Uterus (tissue), 2 donors: Measurements from ENCODE around the gene MMS22L.

Experiments
- CTCF ChIP-seq, 4 experiments: fragments of 200-600 bp in 2 of 4; fragments of 450-650 bp in 2 of 4; sonication (generic) in 2 of 4; IDR thresholded peaks; one replicate each; pipeline ENCODE4 v1.5.1; 2016 to 2019; ENCODE audit warnings: antibody characterized with exemption in 4 of 4, mild to moderate bottlenecking in 2 of 4, moderate library complexity in 1 of 4
- POLR2A ChIP-seq, 2 donors: fragments of 450-650 bp; IDR thresholded peaks; one replicate each; pipeline ENCODE4 v1.6.1; 2016; ENCODE audit warnings: antibody characterized with exemption in 2 of 2, mild to moderate bottlenecking in 1 of 2, moderate library complexity in 1 of 2

GRCh38 chr6:97160280-97160679 is 122.7 kb downstream of the MMS22L start:
- no peak for TF ChIP-seq CTCF (IDR thresholded peaks at IDR 0.05)
- TF ChIP-seq POLR2A (IDR thresholded peaks at IDR 0.05): no peak
